H1 (cell line): ENCODE data around the gene FRAT2.

Experiments used
- ATF3 ChIP-seq: IDR thresholded peaks from 2 replicates; pipeline ENCODE4 v1.6.1; 2011; ENCODE audit warnings: low read depth, mild to moderate bottlenecking, low read length; ENCODE audit not compliant: insufficient read depth
- CBX5 ChIP-seq: fragments of 300-800, 300-1000 bp; sonication (generic); IDR thresholded peaks from 2 replicates; pipeline ENCODE4 v1.7.1; 2016; ENCODE audit warnings: antibody characterized with exemption, low read length, low read depth
- CEBPB ChIP-seq: IDR thresholded peaks from 2 replicates; pipeline ENCODE4 v1.6.1; 2012; ENCODE audit warnings: low read depth, low read length
- CTCF ChIP-seq, 3 experiments: IDR thresholded peaks; 1 replicate in 2 of 3; 2 replicates in 1 of 3; pipeline versions ENCODE4 v1.5.1 to v1.6.1; 2011; ENCODE audit warnings: low read length in 3 of 3, mild to moderate bottlenecking in 3 of 3, inconsistent platforms in 2 of 3, low read depth in 1 of 3, moderate library complexity in 1 of 3; ENCODE audit not compliant: insufficient read depth in 1 of 3; ENCODE audit errors: control extremely low read depth in 1 of 3
- EP300 ChIP-seq, 2 experiments: IDR thresholded peaks; 1 replicate in 1 of 2; 2 replicates in 1 of 2; pipeline ENCODE4 v1.6.1; 2011 to 2012; ENCODE audit warnings: low read depth in 2 of 2, low read length in 2 of 2, mild to moderate bottlenecking in 2 of 2, borderline replicate concordance in 1 of 2, inconsistent platforms in 1 of 2, moderate library complexity in 1 of 2
- FOSL1 ChIP-seq: IDR thresholded peaks from 2 replicates; pipeline ENCODE4 v1.6.1; 2011; ENCODE audit warnings: mild to moderate bottlenecking, low read depth, low read length, moderate library complexity; ENCODE audit not compliant: insufficient read depth
- HDAC2 ChIP-seq, 2 experiments: fragments of 300-600 bp in 1 of 2; sonication (generic) in 1 of 2; IDR thresholded peaks; 2 replicates each; pipeline ENCODE4 v1.6.1; 2011 to 2012; ENCODE audit warnings: low read depth in 2 of 2, low read length in 2 of 2, mild to moderate bottlenecking in 2 of 2, moderate library complexity in 2 of 2, borderline replicate concordance in 1 of 2, inconsistent platforms in 1 of 2
- NRF1 ChIP-seq: IDR thresholded peaks from 2 replicates; pipeline ENCODE4 v1.6.1; 2011; ENCODE audit warnings: mild to moderate bottlenecking, low read depth, low read length, improper control_type of control experiment
- POLR2AphosphoS5 ChIP-seq: IDR thresholded peaks from 2 replicates; pipeline ENCODE4 v1.6.1; 2011; ENCODE audit warnings: low read depth, low read length
- RAD21 ChIP-seq, 2 experiments: IDR thresholded peaks in 1 of 2; conservative IDR thresholded peaks in 1 of 2; 2 replicates each; pipeline ENCODE4 v1.6.1; 2011; ENCODE audit warnings: low read depth in 2 of 2, low read length in 2 of 2, improper control_type of control experiment in 1 of 2, inconsistent platforms in 1 of 2, mild to moderate bottlenecking in 1 of 2, moderate library complexity in 1 of 2
- YY1 ChIP-seq: IDR thresholded peaks from 2 replicates; pipeline ENCODE4 v1.6.1; 2011; ENCODE audit warnings: low read depth, mild to moderate bottlenecking, low read length

- TF ChIP-seq CTCF (IDR thresholded peaks at IDR 0.05; ENCODE audit: control extremely low read depth in 1 of 3, insufficient read depth in 1 of 3, low read depth in 1 of 3, low read length in 3 of 3) (no peak), CEBPB (no peak), RAD21 (IDR thresholded peaks at IDR 0.05 in 1 of 2, conservative IDR thresholded peaks at IDR 0.05 in 1 of 2; ENCODE audit: low read depth in 2 of 2, low read length in 2 of 2) (no peak), FOSL1 (no peak), YY1 (no peak), NRF1 (no peak), POLR2AphosphoS5 (no peak), EP300 (IDR thresholded peaks at IDR 0.05; ENCODE audit: borderline replicate concordance in 1 of 2, low read depth in 2 of 2, low read length in 2 of 2) (no peak), HDAC2 (IDR thresholded peaks at IDR 0.05; ENCODE audit: borderline replicate concordance in 1 of 2, low read depth in 2 of 2, low read length in 2 of 2) (no peak), CBX5 (no peak), ATF3 (no peak)
These were observed 32.7 kb upstream of the FRAT2 start for GRCh38 chr10:97367126-97367649.
